ENCODE measurements around the gene CAMTA2.
"Not testable (repeated sequence)": the region's sequence is repeated elsewhere in the genome, so short reads cannot be mapped to it uniquely, and the experiment has no call there.

CAMTA2 gene

GRCh38 chr17:4986951-4987766 is at the start of gene CAMTA2:
CAMTA2 (minus strand) TSS chr17:4987675; CDS start chr17:4986222, 1,453 bp downstream.
- DNase-seq, result peak; percentile 89

GRCh38 chr17:5035315-5035714 is 47.8 kb upstream of the CAMTA2 start, which contains the start of gene SLC52A1:
SLC52A1 (minus strand) TSS chr17:5035426; CDS start chr17:5034606, 820 bp downstream.
- DNase-seq, result no peak

- no peak for DNase-seq
These were observed 47.2 kb upstream of the CAMTA2 start for GRCh38 chr17:5034651-5035050.

- no peak for DNase-seq
These were observed 46.6 kb upstream of the CAMTA2 start for GRCh38 chr17:5034063-5034462.

GRCh38 chr17:5033352-5034015 is 46.0 kb upstream of the CAMTA2 start:
- no peak for DNase-seq

- DNase-seq, result no peak
These were observed 45.4 kb upstream of the CAMTA2 start for GRCh38 chr17:5032865-5033264.

- peak; percentile 84 for DNase-seq
These were observed 44.0 kb upstream of the CAMTA2 start for GRCh38 chr17:5031365-5032082.

GRCh38 chr17:5030168-5030567 is 42.7 kb upstream of the CAMTA2 start:
- DNase-seq, result not testable (repeated sequence)

- DNase-seq, result no peak
These were observed 40.4 kb upstream of the CAMTA2 start for GRCh38 chr17:5027916-5028315.

- DNase-seq, result no peak
These were observed 39.8 kb upstream of the CAMTA2 start for GRCh38 chr17:5027299-5027698.

GRCh38 chr17:5024604-5025003 is 37.1 kb upstream of the CAMTA2 start:
- DNase-seq, result no peak

GRCh38 chr17:5023588-5024147 is 36.2 kb upstream of the CAMTA2 start:
- no peak for DNase-seq

- DNase-seq, result no peak
These were observed 34.8 kb upstream of the CAMTA2 start for GRCh38 chr17:5022171-5022711.

- DNase-seq, result no peak
These were observed 33.1 kb upstream of the CAMTA2 start for GRCh38 chr17:5020502-5021023.

GRCh38 chr17:5019475-5019956 is 32.0 kb upstream of the CAMTA2 start:
- DNase-seq, result no peak

GRCh38 chr17:5014357-5014756 is 26.9 kb upstream of the CAMTA2 start:
- DNase-seq, result no peak

- DNase-seq, result no peak
These were observed 24.5 kb upstream of the CAMTA2 start for GRCh38 chr17:5011928-5012327.

GRCh38 chr17:5003214-5003867 is 15.9 kb upstream of the CAMTA2 start:
- no peak for DNase-seq

GRCh38 chr17:5002121-5002788 is 14.8 kb upstream of the CAMTA2 start:
- no peak for DNase-seq

GRCh38 chr17:5000237-5000639 is 12.8 kb upstream of the CAMTA2 start:
- peak; percentile 54 for DNase-seq

GRCh38 chr17:4999430-5000093 is 12.1 kb upstream of the CAMTA2 start:
- DNase-seq, result no peak
